ENCODE results near the gene PTBP2. TPM values are rescaled to one million over a fixed set of nuclear protein-coding genes. Genes with fewer than 3 reads are reported as not detected.

The PTBP2 gene
- total and polyA plus RNA-seq, 10 of the 15 experiments (the other 5 are each of a cell fraction or from before 2014, with no cell fraction given) = 5.8 to 17.5 (median 11.1) TPM

DNA sequence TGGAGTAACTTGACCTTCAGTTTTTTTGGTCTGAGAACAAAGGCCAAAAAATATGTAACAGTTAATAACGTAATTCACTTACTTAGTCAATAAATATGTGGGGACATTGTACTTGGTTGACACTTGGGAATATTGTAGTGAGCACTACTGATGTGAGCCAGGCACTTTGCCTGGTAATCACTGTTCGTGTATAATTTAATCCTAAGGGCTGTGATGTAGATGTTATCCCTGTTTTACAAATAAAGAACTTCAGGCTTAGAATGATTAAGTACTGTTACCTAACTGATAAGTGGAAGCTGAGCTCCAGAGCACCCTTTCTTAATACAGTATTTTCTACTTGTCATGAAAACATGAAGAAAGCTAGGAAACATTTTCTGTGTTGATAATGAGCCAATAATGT lies 28.0 kb downstream of the PTBP2 start:
- H3K4me2 ChIP-seq (ENCODE audit: control insufficient read depth, insufficient read depth) = no peak overlapping the region
- no peaks in the 10 kb centered on the region; the same call in 2 of the 3 replicates for H3K9me3 ChIP-seq (replicated peaks; ENCODE audit: control insufficient read depth, insufficient read depth, low read length)
- POLR2A ChIA-PET = no interaction called here
- CTCF ChIA-PET = interaction anchor here (1.0 kb wide), 1 partner anchor 17 kb away, joined by 4 read pairs; no protein-coding TSS in a partner anchor
- WGBS (ENCODE audit: insufficient coverage, insufficient replicate concordance, low lambda C conversion rate, missing lambda C conversion rate) = 98% methylated on average over 2 of the region's 2 CpGs
- intact Hi-C loops (cut with micrococcal nuclease; ENCODE audit: unreplicated experiment) (no loop called here), in situ Hi-C loops (cut with MboI) (no loop called here)
- no peaks in the 10 kb centered on the region for H3K27me3 ChIP-seq (replicated peaks in 1 of 2; ENCODE audit: control insufficient read depth in 2 of 2, insufficient read depth in 2 of 2, low read length in 1 of 2)
- SMC1A ChIA-PET (ENCODE audit: uncharacterized antibody, unreplicated experiment) = interaction anchor here (1.0 kb wide), 1 partner anchor 22 kb away, joined by 3 read pairs; no protein-coding TSS in a partner anchor
- no peak overlapping the region for H2AFZ ChIP-seq (ENCODE audit: control insufficient read depth, low read depth, low read length)
- FAIRE-seq = no peak
- ATAC-seq = no peak
- H3K79me2 ChIP-seq (ENCODE audit: control insufficient read depth, insufficient read depth, low read length) = peaks cover 19% of the 10 kb centered on the region
- DNase-seq (ENCODE audit: low read depth, low spot score) = no peak
- H3K9ac ChIP-seq (ENCODE audit: control insufficient read depth, insufficient read depth, low read length) = no peak overlapping the region
- BruUV-seq (replicated peaks) = no TSS peak
- H3K36me3 ChIP-seq (ENCODE audit: control insufficient read depth in 2 of 2, insufficient read depth in 2 of 2, low read length in 1 of 2) = peaks cover 4 to 12% of the 10 kb centered on the region in 2 experiments; a peak in 3 of 4 replicates
- H3K27ac ChIP-seq (ENCODE audit: control insufficient read depth, insufficient read depth) = no peak overlapping the region
- RAD21 ChIA-PET (ENCODE audit: unreplicated experiment) = interaction anchor here (0.6 kb wide), 1 partner anchor 1199 kb away, joined by 5 read pairs; no protein-coding TSS in a partner anchor
- H3K4me3 ChIP-seq = no peak overlapping the region
- H4K20me1 ChIP-seq (ENCODE audit: control insufficient read depth, insufficient read depth) = no peaks in the 10 kb centered on the region
- no peaks in the 10 kb centered on the region for H3K4me1 ChIP-seq (ENCODE audit: control insufficient read depth, insufficient read depth, low read length)
- TF ChIP-seq TCF12 (IDR thresholded peaks at IDR 0.05; ENCODE audit: low read depth, low read length) (no peak), ESRRA (IDR thresholded peaks at IDR 0.05; ENCODE audit: low read length) (no peak), MTA2 (IDR thresholded peaks at IDR 0.05; ENCODE audit: low read depth) (no peak), HSF1 (IDR thresholded peaks at IDR 0.05; ENCODE audit: low read depth, low read length) (no peak), RFX5 (IDR thresholded peaks at IDR 0.05; ENCODE audit: low read depth, low read length) (no peak), IRF5 (IDR thresholded peaks at IDR 0.05; ENCODE audit: borderline replicate concordance) (no peak), CTCF (IDR thresholded peaks at IDR 0.05 in 2 of 3, conservative IDR thresholded peaks at IDR 0.05 in 1 of 3; ENCODE audit: control insufficient read depth in 2 of 3, extremely low read depth in 1 of 3, insufficient read depth in 1 of 3, low read depth in 3 of 3, low read length in 3 of 3) (no peak), CUX1 (IDR thresholded peaks at IDR 0.05; ENCODE audit: insufficient replicate concordance, low read depth, low read length) (no peak), CBX3 (IDR thresholded peaks at IDR 0.05; ENCODE audit: borderline replicate concordance, low read depth) (no peak), KAT2A (conservative IDR thresholded peaks at IDR 0.05; ENCODE audit: control insufficient read depth, low read depth, low read length) (no peak), FOS (IDR thresholded peaks at IDR 0.05; ENCODE audit: borderline replicate concordance, extremely low read depth, insufficient read length) (no peak), IRF4 (IDR thresholded peaks at IDR 0.05; ENCODE audit: low read depth, low read length) (no peak)
- TF ChIP-seq, protein P1, sequence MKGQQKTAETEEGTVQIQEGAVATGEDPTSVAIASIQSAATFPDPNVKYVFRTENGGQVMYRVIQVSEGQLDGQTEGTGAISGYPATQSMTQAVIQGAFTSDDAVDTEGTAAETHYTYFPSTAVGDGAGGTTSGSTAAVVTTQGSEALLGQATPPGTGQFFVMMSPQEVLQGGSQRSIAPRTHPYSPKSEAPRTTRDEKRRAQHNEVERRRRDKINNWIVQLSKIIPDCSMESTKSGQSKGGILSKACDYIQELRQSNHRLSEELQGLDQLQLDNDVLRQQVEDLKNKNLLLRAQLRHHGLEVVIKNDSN (IDR thresholded peaks at IDR 0.05; ENCODE audit: borderline replicate concordance, extremely low read length, insufficient read depth, low read depth, low read length) = no peak
